Activated CD4-positive, alpha-beta memory T cell treated with anti-CD3 and anti-CD28 coated beads, Interleukin-2, amount 10 ng/mL, durations not matched to agents 7 days and 5 days (primary cell): ENCODE results near the gene ADAMTS2. TPM values are rescaled to one million over a fixed set of nuclear protein-coding genes. Genes with fewer than 3 reads are reported as not detected.

ENCODE experiments used
- CTCF ChIA-PET: fragments of 350-600 bp; sonication (Branson Sonifier 250); formaldehyde crosslinking; loops from one replicate; lab custom pipeline; 2021; ENCODE audit warnings: antibody characterized with exemption, inconsistent platforms; lab: Charles Lee
- POLR2A ChIA-PET: fragments of 350-600 bp; sonication (Branson Sonifier 250); formaldehyde crosslinking; loops from one replicate; lab custom pipeline; 2021; ENCODE audit warnings: antibody characterized with exemption; lab: Charles Lee
- DNase-seq: peaks from one replicate; pipeline ENCODE4 v3.0.0-alpha.2; 2020
- H3K27ac Mint-ChIP-seq: one replicate; pipeline ENCODE4 v1.8.0; 2021; ENCODE audit warnings: mild to moderate bottlenecking, mixed read lengths
- H3K27me3 Mint-ChIP-seq: one replicate; pipeline ENCODE4 v1.8.0; 2021; ENCODE audit warnings: mixed read lengths
- H3K36me3 Mint-ChIP-seq: one replicate; pipeline ENCODE4 v1.8.0; 2021; ENCODE audit warnings: low read depth, mixed read lengths
- H3K4me1 Mint-ChIP-seq: one replicate; pipeline ENCODE4 v1.8.0; 2021; ENCODE audit warnings: mixed read lengths
- H3K4me3 Mint-ChIP-seq: one replicate; pipeline ENCODE4 v1.8.0; 2021; ENCODE audit warnings: mild to moderate bottlenecking, mixed read lengths
- H3K9me3 Mint-ChIP-seq: one replicate; pipeline ENCODE4 v1.8.0; 2021; ENCODE audit warnings: mixed read lengths
- total RNA-seq, 2 experiments: library from RNA; stranded (reverse); gene quantifications; one replicate each; pipeline ENCODE4 v1.2.3, GENCODE V29; 2021

Gene ADAMTS2
- total RNA-seq, 2 experiments from 2014 or later = not detected

DNA sequence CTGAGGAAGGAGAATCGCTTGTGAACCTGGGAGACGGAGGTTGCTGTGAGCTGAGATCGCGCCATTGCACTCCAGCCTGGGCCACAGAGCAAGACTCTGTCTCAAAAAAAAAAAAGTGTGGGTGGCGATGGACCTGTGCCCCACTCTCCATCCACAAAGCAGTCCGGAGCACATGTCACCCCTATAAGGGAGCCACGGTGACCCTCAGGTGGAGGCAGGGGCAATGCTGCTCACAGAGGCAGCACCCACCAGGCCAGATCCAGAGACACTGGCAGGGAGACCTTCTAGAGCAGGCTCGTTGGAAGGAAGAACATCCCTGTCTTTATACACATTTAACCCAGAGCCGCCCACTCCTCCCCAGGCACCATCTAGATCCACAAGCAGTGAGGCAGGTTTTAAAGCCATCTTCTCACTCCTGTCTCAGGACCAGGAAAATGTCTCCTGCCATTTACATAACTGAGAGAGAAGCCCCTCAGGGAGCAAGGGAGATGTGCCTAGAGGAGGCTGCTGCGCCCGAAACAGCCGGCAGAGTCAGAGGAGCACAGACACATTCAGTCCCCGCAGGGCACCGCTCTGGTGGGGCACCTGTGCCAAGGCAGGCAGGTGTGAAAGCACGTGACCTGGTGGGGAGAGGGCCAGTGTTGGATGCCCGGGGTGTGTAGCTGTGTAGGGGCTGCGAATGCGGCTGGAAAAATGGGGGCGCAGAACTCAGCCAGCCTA is 31.6 kb upstream of the ADAMTS2 start:
- Mint-ChIP-seq H3K36me3 (no peaks in the 10 kb centered on the region), H3K4me3 (no peak overlapping the region), H3K4me1 (no peaks in the 10 kb centered on the region), H3K9me3 (no peaks in the 10 kb centered on the region), H3K27ac (no peak overlapping the region), H3K27me3 (no peaks in the 10 kb centered on the region)
- POLR2A ChIA-PET = no interaction called here
- CTCF ChIA-PET = no interaction called here
- DNase-seq = no peak

DNA sequence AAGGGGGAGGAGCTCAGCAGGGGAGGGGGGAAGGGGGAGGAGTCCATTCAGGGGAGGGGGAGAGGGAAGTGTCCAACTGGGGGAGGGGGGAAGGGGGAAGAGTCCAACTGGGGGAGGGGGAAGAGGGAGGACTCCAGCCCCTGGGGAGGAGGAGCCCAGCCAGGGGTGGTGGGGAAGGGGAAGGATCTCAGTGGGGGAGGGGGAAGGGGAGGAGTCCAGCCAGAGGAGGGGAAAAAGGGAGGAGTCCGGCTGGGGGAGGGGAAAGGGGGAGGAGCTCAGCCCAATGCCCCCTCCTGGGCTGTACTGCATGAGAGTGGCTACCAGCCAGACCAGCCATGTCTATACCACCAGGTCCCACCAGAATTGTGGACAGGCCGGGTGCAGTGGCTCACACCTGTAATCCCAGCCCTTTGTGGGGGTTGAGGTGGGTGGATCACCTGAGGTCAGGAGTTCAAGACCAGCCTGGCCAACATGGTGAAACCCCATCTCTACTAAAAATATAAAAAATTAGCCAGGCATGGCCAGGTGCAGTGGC is 30.6 kb upstream of the ADAMTS2 start:
- no peak for DNase-seq
- H3K4me3 Mint-ChIP-seq = no peak overlapping the region
- no peaks in the 10 kb centered on the region for H3K36me3 Mint-ChIP-seq
- no peaks in the 10 kb centered on the region for H3K4me1 Mint-ChIP-seq
- no peak overlapping the region for H3K27ac Mint-ChIP-seq
- ChIA-PET CTCF (no interaction called here), POLR2A (no interaction called here)
- H3K27me3 Mint-ChIP-seq = no peaks in the 10 kb centered on the region
- H3K9me3 Mint-ChIP-seq = no peaks in the 10 kb centered on the region

DNA sequence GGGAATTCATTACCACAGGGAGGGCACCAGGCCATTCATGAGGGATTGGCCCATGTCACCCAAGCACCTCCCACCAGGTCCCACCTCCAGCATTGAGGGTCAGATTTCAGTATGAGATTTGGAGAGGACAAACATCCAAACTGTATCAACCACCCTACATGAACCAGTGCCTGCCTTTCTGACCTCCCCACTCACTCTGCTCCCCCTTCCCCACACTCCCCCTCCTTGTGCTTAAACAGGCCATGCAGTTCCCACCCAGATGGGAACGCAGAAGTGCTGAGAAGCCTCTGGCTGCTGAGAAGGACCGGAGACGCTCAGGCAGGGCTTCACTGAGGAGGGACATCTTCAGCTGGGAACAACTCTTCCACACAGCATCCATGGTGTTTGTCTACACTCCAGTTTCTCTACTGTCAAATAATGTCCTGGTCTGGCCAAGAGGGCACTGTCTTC is 30.0 kb upstream of the ADAMTS2 start:
- CTCF ChIA-PET = no interaction called here
- no peaks in the 10 kb centered on the region for H3K9me3 Mint-ChIP-seq
- no peak overlapping the region for H3K4me3 Mint-ChIP-seq
- H3K4me1 Mint-ChIP-seq = no peaks in the 10 kb centered on the region
- no peaks in the 10 kb centered on the region for H3K27me3 Mint-ChIP-seq
- POLR2A ChIA-PET = no interaction called here
- H3K27ac Mint-ChIP-seq = no peak overlapping the region
- no peaks in the 10 kb centered on the region for H3K36me3 Mint-ChIP-seq
- no peak for DNase-seq

DNA sequence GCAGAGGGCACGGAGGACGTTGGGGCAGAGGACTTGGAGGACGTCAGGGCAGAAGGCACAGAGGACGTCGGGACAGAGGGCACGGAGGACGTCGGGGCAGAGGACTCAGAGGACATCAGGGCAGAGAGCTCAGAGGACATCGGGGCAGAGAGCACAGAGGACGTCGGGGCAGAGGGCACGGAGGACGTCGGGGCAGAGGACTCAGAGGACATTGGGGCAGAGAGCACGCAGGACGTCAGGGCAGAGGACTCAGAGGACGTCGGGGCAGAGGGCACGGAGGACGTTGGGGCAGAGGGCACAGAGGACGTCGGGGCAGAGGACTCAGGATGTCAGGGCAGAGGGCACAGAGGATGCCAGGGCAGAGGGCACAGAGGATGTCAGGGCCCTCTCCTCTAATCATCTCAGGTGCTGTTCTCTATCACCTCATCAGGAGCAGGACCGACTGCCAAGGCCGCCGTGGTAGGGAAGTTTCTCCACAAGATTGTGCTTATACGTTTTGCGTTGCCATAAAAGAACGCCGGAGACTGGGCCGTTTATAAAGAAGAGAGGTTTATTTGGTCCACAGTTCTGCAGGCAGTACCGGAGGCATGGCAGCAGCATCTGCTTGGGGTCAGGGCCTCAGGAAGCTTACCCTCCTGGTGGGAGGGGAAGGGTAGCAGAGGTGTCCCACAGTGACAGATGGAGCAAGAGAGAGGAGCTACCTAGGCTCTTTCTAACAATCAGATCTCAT is 29.4 kb upstream of the ADAMTS2 start:
- ChIA-PET POLR2A (no interaction called here), CTCF (no interaction called here)
- H3K27me3 Mint-ChIP-seq = no peaks in the 10 kb centered on the region
- no peaks in the 10 kb centered on the region for H3K36me3 Mint-ChIP-seq
- DNase-seq = no peak
- no peaks in the 10 kb centered on the region for H3K4me1 Mint-ChIP-seq
- no peaks in the 10 kb centered on the region for H3K9me3 Mint-ChIP-seq
- H3K27ac Mint-ChIP-seq = no peak overlapping the region
- no peak overlapping the region for H3K4me3 Mint-ChIP-seq

DNA sequence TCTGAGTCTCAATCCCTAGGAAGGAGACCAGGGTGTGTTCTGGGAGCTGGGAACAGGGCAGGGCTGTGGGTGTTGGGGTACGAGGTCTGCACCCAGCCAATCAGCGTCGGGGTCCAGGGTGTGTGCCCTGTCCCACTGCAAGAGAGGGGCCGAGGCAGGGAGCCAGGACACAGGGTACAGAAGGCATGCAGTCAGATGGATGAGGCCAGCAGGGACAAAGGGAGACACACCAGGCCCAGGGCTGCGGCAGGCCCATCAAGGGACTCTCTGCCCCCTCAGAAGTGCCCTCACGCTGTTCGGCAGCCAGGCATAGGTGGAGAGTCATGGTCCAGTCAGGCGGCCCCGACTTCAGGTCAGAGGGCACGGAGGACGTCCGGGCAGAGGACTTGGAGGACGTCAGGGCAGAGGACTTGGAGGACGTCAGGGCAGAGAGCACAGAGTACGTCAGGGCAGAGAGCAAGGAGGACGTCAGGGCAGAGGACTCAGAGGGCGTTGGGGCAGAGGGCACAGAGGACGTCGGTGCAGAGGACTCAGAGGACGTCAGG is 28.8 kb upstream of the ADAMTS2 start:
- no peaks in the 10 kb centered on the region for H3K4me1 Mint-ChIP-seq
- ChIA-PET POLR2A (no interaction called here), CTCF (no interaction called here)
- no peaks in the 10 kb centered on the region for H3K9me3 Mint-ChIP-seq
- H3K27ac Mint-ChIP-seq = no peak overlapping the region
- H3K27me3 Mint-ChIP-seq = no peaks in the 10 kb centered on the region
- no peaks in the 10 kb centered on the region for H3K36me3 Mint-ChIP-seq
- DNase-seq = no peak
- H3K4me3 Mint-ChIP-seq = no peak overlapping the region

DNA sequence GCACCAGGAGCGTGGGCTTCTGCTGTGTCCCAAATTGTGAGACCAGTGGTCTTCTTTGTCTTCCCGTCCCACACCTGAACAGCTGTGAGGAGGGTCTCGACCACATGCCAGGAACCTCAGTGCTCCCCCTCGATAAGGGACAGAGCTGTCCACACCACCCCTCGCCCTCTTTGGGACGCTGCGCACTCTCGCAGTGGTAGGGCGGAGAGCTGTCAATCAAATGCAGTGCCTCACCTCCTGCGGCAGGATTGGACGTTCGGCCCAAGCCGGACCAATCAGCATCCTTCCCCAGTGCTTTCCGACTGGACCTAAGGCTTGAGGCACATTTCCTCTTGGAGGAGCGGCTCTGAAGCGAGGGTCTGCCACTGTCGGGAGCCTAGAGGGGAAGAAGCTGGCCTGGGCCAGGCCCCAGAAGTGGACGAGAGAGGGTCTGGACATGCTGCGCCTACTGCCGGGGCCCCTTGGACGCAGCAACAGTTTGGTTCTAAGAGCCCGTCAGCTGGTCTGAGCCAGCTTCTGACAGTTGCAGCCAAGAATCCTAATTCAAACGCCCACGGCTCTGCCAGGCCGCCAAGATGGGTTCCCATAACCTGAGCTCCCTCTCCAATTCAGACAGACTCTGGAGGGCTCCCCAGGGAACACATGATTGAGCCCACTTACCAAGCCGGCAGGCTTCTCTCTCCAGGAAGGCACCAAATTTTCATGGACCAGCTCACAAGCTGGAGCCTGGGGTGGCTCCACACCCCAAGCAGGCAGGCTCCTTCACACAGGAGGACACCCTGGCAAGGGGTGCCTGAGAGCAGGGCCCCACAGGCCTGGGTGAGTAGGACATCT is 28.1 kb upstream of the ADAMTS2 start:
- Mint-ChIP-seq H3K9me3 (no peaks in the 10 kb centered on the region), H3K36me3 (no peaks in the 10 kb centered on the region), H3K27me3 (no peaks in the 10 kb centered on the region), H3K4me1 (no peaks in the 10 kb centered on the region), H3K27ac (no peak overlapping the region), H3K4me3 (no peak overlapping the region)
- ChIA-PET POLR2A (no interaction called here), CTCF (no interaction called here)
- DNase-seq = no peak

DNA sequence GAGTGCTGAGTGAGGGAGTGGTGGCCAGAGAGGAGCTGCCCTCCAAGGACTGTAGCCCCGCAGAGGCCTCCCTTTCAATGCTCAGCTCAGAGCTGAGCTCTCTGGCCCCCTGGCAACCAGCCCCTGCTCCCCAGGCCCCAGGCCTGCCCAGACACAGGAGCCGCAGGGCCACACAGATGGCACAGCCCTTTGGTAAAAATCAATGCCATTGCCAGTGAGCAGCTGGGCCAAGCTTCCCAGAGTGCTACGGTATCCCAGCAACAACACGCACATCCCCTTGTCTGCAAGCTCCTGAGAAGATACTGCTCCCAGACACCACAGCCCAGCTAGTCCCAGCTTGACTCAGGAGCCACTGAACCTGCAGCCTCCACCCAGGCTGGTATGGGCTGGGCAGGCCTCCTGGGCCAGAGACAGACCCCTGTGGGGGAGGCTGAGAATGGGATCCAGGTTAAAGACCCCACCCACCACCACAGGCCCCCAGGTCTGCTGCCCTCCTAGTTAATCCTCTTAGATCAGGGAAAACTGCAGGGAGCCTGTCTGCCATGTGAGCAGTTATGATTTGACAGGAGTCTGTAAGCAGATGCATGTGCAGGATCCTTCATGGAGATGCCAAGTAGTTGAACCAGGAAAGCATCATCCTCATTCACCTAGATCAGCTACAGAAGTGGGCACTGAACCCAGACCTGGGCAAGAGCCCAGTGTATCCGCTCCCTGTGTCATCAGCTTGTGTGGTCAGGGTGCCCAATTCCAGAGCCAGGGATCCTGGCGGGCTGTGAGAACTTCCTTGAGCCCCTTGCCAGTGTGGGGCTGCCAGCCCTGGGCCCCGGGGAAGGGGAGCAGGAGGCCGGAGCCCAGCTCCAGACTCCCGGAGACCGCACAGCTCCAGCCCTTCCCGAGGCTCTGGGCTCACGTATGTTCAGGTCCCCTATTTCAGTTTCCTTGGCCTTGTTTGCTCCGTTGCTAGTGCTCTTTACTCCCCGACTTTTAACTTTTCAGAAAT is 26.7 kb upstream of the ADAMTS2 start:
- no peak overlapping the region for H3K4me3 Mint-ChIP-seq
- H3K9me3 Mint-ChIP-seq = no peaks in the 10 kb centered on the region
- DNase-seq = no peak
- CTCF ChIA-PET = no interaction called here
- no peaks in the 10 kb centered on the region for H3K27me3 Mint-ChIP-seq
- H3K27ac Mint-ChIP-seq = no peak overlapping the region
- no peaks in the 10 kb centered on the region for H3K4me1 Mint-ChIP-seq
- POLR2A ChIA-PET = no interaction called here
- H3K36me3 Mint-ChIP-seq = no peaks in the 10 kb centered on the region

DNA sequence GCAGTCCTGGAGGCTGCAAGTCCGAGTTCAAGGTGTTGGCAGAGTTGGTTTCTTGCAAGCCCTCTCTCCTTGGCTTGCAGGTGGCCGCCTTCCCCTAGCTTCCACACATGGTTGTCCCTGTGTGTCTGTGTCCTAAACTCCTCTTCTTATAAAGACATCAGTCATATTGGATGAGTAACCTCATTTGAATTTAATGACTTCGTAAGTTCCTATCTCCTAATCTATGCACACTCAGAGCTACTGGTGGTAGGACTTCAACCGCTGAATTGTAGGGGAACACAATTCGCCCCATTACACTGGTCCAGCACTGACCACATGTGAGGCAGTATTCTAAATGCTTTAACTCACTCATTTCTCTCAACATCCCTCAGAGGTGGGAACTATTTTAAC is 25.9 kb upstream of the ADAMTS2 start:
- Mint-ChIP-seq H3K27ac (no peak overlapping the region), H3K9me3 (no peaks in the 10 kb centered on the region), H3K27me3 (no peaks in the 10 kb centered on the region), H3K4me1 (no peaks in the 10 kb centered on the region), H3K4me3 (no peak overlapping the region), H3K36me3 (no peaks in the 10 kb centered on the region)
- no peak for DNase-seq
- CTCF ChIA-PET = no interaction called here
- POLR2A ChIA-PET = no interaction called here

DNA sequence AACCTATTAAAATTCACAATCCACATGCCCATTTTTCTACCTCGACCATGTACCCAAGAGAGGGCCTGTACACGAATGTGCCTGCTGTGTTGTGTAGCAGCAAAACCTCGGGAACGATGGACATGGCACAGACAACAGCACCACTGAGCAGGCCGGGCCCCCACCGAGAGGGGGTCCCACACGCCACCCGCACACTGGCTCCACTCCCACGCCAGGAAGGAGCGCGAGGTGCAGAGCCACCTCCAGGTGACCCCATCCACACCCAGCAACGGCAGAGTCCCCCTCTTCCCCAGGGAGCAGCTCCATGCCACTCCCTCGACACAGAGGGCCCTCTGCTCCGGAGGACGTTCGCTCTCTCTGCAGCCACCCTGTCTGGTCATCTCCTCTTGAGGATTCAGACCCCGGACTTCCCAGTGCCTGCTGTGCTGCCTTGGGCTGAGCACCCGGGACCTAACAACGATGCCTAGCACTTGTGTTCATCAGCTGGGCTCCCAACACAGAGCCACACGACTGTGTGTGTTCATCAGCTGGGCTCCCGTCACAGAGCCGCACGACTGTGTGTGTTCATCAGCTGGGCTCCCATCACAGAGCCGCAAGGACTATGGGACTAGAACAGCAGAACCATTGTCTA is 25.3 kb upstream of the ADAMTS2 start:
- POLR2A ChIA-PET = no interaction called here
- Mint-ChIP-seq H3K36me3 (no peaks in the 10 kb centered on the region), H3K4me3 (no peak overlapping the region), H3K4me1 (no peaks in the 10 kb centered on the region), H3K27ac (no peak overlapping the region), H3K9me3 (no peaks in the 10 kb centered on the region), H3K27me3 (no peaks in the 10 kb centered on the region)
- DNase-seq = no peak
- CTCF ChIA-PET = no interaction called here

DNA sequence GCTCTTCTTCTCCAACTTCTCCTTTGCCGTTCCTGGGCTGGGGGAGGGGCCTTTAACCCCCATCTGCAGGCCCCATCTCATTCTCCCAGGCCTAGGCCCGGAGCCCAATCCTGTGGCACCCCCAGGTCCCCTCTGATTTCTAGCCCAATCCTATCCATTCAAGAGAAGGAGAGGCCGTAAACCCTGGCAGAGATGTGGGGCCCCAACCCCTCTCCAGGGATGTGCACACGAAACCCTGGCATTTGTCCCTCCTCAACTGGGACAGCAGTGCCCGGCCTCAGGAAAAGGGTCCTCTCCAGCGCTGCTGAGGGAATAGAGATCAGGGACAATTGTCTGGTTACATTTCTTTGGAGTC is 24.2 kb upstream of the ADAMTS2 start:
- POLR2A ChIA-PET = no interaction called here
- H3K9me3 Mint-ChIP-seq = no peaks in the 10 kb centered on the region
- no peak overlapping the region for H3K4me3 Mint-ChIP-seq
- no peak overlapping the region for H3K27ac Mint-ChIP-seq
- DNase-seq = no peak
- H3K27me3 Mint-ChIP-seq = no peaks in the 10 kb centered on the region
- CTCF ChIA-PET = no interaction called here
- no peaks in the 10 kb centered on the region for H3K36me3 Mint-ChIP-seq
- no peaks in the 10 kb centered on the region for H3K4me1 Mint-ChIP-seq

DNA sequence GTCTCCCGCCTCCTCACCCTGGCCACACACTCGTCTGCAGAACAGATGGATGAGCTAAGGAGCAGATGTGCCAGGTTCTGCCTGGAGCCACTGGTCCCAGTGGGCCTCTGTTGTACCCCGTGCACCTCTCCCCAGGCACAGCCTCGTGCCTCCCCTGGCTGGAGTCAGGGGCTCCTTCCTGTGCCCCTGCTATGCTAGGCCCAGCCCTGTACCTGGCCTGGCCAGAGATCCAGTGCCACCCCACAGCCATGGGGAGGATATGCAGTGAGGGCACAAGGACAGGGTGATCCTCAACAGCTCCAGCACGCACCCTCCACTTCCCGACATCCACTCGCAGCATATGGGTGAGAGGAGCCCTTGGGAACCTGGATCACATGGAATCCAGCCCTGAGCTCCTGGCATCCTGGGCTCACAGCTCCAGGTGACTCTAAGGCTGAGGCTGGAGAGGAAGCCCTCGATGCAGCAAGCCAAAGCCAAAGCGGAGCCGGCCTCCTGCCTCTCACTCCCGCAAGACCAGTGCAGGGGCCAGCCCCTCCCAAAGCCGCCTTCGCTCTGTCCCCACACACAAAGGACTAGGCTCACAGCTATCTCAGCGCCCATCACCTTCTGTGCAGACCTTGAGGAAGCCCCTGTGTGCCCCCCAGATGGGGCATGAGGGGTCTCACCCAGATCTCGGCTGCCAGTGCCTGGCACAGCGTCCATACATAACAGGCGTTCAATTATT is 23.7 kb upstream of the ADAMTS2 start:
- POLR2A ChIA-PET = no interaction called here
- no peaks in the 10 kb centered on the region for H3K27me3 Mint-ChIP-seq
- no peak for DNase-seq
- CTCF ChIA-PET = no interaction called here
- H3K27ac Mint-ChIP-seq = no peak overlapping the region
- H3K4me3 Mint-ChIP-seq = no peak overlapping the region
- no peaks in the 10 kb centered on the region for H3K9me3 Mint-ChIP-seq
- no peaks in the 10 kb centered on the region for H3K4me1 Mint-ChIP-seq
- H3K36me3 Mint-ChIP-seq = no peaks in the 10 kb centered on the region
